Measurements from ENCODE around the gene AP5Z1.

AP5Z1 gene

GRCh38 chr7:4775848-4776623, 613 bp downstream of the AP5Z1 start:
- TF ChIP-seq GABPA (IDR thresholded peaks at IDR 0.05; ENCODE audit: low read depth) (no peak), POLR2AphosphoS5 (IDR thresholded peaks at IDR 0.05; ENCODE audit: low read depth) (no peak), REST (IDR thresholded peaks at IDR 0.05; ENCODE audit: insufficient replicate concordance, low read depth) (no peak), SPI1 (IDR thresholded peaks at IDR 0.05; ENCODE audit: borderline replicate concordance, low read depth) (no peak)
- TF ChIP-seq, protein P1, sequence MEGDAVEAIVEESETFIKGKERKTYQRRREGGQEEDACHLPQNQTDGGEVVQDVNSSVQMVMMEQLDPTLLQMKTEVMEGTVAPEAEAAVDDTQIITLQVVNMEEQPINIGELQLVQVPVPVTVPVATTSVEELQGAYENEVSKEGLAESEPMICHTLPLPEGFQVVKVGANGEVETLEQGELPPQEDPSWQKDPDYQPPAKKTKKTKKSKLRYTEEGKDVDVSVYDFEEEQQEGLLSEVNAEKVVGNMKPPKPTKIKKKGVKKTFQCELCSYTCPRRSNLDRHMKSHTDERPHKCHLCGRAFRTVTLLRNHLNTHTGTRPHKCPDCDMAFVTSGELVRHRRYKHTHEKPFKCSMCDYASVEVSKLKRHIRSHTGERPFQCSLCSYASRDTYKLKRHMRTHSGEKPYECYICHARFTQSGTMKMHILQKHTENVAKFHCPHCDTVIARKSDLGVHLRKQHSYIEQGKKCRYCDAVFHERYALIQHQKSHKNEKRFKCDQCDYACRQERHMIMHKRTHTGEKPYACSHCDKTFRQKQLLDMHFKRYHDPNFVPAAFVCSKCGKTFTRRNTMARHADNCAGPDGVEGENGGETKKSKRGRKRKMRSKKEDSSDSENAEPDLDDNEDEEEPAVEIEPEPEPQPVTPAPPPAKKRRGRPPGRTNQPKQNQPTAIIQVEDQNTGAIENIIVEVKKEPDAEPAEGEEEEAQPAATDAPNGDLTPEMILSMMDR (IDR thresholded peaks at IDR 0.05; ENCODE audit: insufficient read depth, low read length): no peak
- peak overlapping the region; percentile 91 for H3K27ac ChIP-seq (replicated peaks)
- peak overlapping the region; percentile 99 for H3K4me3 ChIP-seq (replicated peaks; ENCODE audit: insufficient read depth, low read length)

DNA sequence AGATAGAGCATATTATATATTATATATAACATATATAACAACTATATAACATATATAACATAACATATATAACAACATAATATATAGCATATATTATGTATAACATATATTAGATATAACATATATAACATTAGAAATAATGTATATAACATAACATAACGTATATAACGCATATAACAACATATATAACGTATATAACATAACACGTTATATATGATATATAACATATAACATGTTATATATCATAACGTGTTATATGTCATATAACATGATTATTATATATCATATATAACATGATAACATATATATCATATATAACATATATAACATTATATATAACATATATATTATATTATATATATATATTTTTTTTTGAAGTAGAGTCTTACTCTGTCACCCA, 3.7 kb downstream of the AP5Z1 start:
- Histone ChIP-seq H3K27me3 (ENCODE audit: insufficient read depth, poor library complexity, severe bottlenecking) (no peaks in the 10 kb centered on the region), H3K4me3 (replicated peaks; ENCODE audit: insufficient read depth, low read length) (no peak overlapping the region), H3K27ac (replicated peaks) (no peak overlapping the region)
- TF ChIP-seq, protein P1 (IDR thresholded peaks at IDR 0.05; ENCODE audit: insufficient read depth, low read length): no peak
- TF ChIP-seq GABPA (IDR thresholded peaks at IDR 0.05; ENCODE audit: low read depth) (no peak), REST (IDR thresholded peaks at IDR 0.05; ENCODE audit: insufficient replicate concordance, low read depth) (no peak)
- DNase-seq (ENCODE audit: low read depth in 1 of 2, low spot score in 1 of 2): no peak

More at GRCh38 chr7:4775848-4776623, 613 bp downstream of the AP5Z1 start:
- H3K27me3 ChIP-seq (ENCODE audit: insufficient read depth, poor library complexity, severe bottlenecking): no peaks in the 10 kb centered on the region
- peak in 1 of 2 experiments; percentile 45 for DNase-seq (ENCODE audit: low read depth in 1 of 2, low spot score in 1 of 2)

- H3K27me3 ChIP-seq (ENCODE audit: insufficient read depth, poor library complexity, severe bottlenecking): no peaks in the 10 kb centered on the region
- DNase-seq (ENCODE audit: low read depth in 1 of 2, low spot score in 1 of 2): no peak
- no peak overlapping the region for H3K27ac ChIP-seq (replicated peaks)
- no peak overlapping the region for H3K4me3 ChIP-seq (replicated peaks; ENCODE audit: insufficient read depth, low read length)
- no peak for TF ChIP-seq GABPA (IDR thresholded peaks at IDR 0.05; ENCODE audit: low read depth)
- no peak for TF ChIP-seq REST (IDR thresholded peaks at IDR 0.05; ENCODE audit: insufficient replicate concordance, low read depth)
- TF ChIP-seq, protein P1 (IDR thresholded peaks at IDR 0.05; ENCODE audit: insufficient read depth, low read length): no peak
- TF ChIP-seq SPI1 (IDR thresholded peaks at IDR 0.05; ENCODE audit: borderline replicate concordance, low read depth): no peak
- no peak for TF ChIP-seq POLR2AphosphoS5 (IDR thresholded peaks at IDR 0.05; ENCODE audit: low read depth)
Observed at GRCh38 chr7:4781366-4782069, 6.1 kb downstream of the AP5Z1 start.
